Kidney (tissue), 14 donors: ENCODE data around the gene CYGB. TPM values are rescaled to one million over a fixed set of nuclear protein-coding genes. Genes with fewer than 3 reads are reported as not detected.

Experiments used
- DNase-seq, 5 donors: peaks; one replicate each; pipeline ENCODE4 v3.0.0-alpha.2; 2013 to 2020
- FAIRE-seq: peaks from 2 replicates; lab custom pipeline; 2012; peaks lifted over from hg19 to GRCh38; lab: Jason Lieb, UNC
- H3K27ac ChIP-seq, 2 donors: one replicate each; pipeline ENCODE4 v1.7.0; 2013; ENCODE audit warnings: low read depth in 2 of 2, low read length in 2 of 2, inconsistent platforms in 1 of 2
- H3K27me3 ChIP-seq: one replicate; pipeline ENCODE4 v1.7.1; 2013; ENCODE audit warnings: low read length, inconsistent platforms; ENCODE audit not compliant: control insufficient read depth, insufficient read depth
- H3K36me3 ChIP-seq, 3 donors: one replicate each; pipeline versions ENCODE4 v1.7.0 to v1.7.1; 2013; ENCODE audit warnings: low read length in 3 of 3, control low read depth in 1 of 3, inconsistent platforms in 1 of 3; ENCODE audit not compliant: insufficient read depth in 3 of 3, control insufficient read depth in 2 of 3
- H3K4me1 ChIP-seq, 3 donors: one replicate each; pipeline versions ENCODE4 v1.7.0 to v1.7.1; 2013; ENCODE audit warnings: low read length in 3 of 3, inconsistent platforms in 1 of 3, low read depth in 1 of 3; ENCODE audit not compliant: control insufficient read depth in 2 of 3, insufficient read depth in 2 of 3
- H3K4me3 ChIP-seq, 3 donors: one replicate each; pipeline versions ENCODE4 v1.7.0 to v1.8.1; 2013; ENCODE audit warnings: low read length in 3 of 3, control low read depth in 1 of 3, inconsistent platforms in 1 of 3
- H3K9ac ChIP-seq, 3 donors: one replicate each; pipeline versions ENCODE4 v1.7.0 to v1.7.1; 2013; ENCODE audit warnings: low read length in 3 of 3, control low read depth in 1 of 3, inconsistent platforms in 1 of 3
- H3K9me3 ChIP-seq, 3 donors: one replicate each; pipeline versions ENCODE4 v1.7.0 to v1.7.1; 2013; ENCODE audit warnings: low read length in 3 of 3, control low read depth in 1 of 3, inconsistent platforms in 1 of 3; ENCODE audit not compliant: control insufficient read depth in 2 of 3, insufficient read depth in 1 of 3
- intact Hi-C: fragments of 100-400 bp; cut with DNase I; formaldehyde crosslinking; loops from one replicate; pipeline ENCODE4 v1.11.1; 2022
- polyA plus RNA-seq: library from polyadenylated mRNA; stranded (reverse); fragments of 350-450 nt; fragmentation: Illumina TruSeq; extraction: RNeasy Lipid Tissue Mini Kit (QIAGEN cat#74804); gene quantifications from one replicate; pipeline ENCODE4 v1.2.3, GENCODE V29; 2014; ENCODE audit warnings: low read depth, low replicate concordance; ENCODE audit not compliant: insufficient read depth
- total RNA-seq: library from RNA; stranded (reverse); fragmentation: NEBNext Ultra II Directional; extraction: Animal tissue kit (Norgen Biotek cat#: 25700); gene quantifications from one replicate; pipeline ENCODE4 v1.2.1, GENCODE V29; 2021
- TF ChIP-seq, protein P1 (sequence below): IDR thresholded peaks from 3 replicates; pipeline ENCODE4 v1.5.1; 2012; ENCODE audit warnings: mild to moderate bottlenecking, moderate library complexity, borderline replicate concordance; ENCODE audit not compliant: insufficient read depth; ENCODE audit errors: extremely low read depth
- donor health status: control.
- donor health status: control.
- donor health status: control.
- donor health status: control.
- donor health status: control.
- donor health status: DM: yes; HTN: yes; CAD: no.
- donor health status: Normal renal cell carcinoma (clear cell type).

Gene CYGB
- total and polyA plus RNA-seq, 2 donors from 2014 or later = 6.7 to 12.6 TPM

DNA sequence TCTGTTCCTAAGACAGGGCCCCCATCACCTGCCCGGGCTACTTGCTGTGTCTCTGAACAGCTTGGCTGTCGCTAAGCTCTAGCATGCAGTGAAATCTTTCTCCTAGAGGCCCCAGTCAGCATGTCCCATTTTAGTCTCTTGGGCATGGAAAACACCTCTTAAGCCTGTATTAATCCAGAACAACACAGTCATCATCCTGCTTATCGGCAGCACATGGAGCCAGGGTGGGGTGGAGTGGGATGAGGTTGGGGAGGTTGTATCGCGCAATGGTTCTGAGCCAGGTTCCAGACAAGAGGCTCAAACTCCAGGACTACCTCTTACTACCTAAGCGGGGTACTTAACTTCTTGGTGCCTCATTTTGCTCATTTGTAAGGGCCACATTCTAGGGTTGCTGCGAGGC is 40.4 kb upstream of the CYGB start:
- no peak overlapping the region for H3K9ac ChIP-seq
- TF ChIP-seq, protein P1, sequence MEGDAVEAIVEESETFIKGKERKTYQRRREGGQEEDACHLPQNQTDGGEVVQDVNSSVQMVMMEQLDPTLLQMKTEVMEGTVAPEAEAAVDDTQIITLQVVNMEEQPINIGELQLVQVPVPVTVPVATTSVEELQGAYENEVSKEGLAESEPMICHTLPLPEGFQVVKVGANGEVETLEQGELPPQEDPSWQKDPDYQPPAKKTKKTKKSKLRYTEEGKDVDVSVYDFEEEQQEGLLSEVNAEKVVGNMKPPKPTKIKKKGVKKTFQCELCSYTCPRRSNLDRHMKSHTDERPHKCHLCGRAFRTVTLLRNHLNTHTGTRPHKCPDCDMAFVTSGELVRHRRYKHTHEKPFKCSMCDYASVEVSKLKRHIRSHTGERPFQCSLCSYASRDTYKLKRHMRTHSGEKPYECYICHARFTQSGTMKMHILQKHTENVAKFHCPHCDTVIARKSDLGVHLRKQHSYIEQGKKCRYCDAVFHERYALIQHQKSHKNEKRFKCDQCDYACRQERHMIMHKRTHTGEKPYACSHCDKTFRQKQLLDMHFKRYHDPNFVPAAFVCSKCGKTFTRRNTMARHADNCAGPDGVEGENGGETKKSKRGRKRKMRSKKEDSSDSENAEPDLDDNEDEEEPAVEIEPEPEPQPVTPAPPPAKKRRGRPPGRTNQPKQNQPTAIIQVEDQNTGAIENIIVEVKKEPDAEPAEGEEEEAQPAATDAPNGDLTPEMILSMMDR = no peak
- H3K27me3 ChIP-seq = no peaks in the 10 kb centered on the region
- H3K4me1 ChIP-seq = no peaks in the 10 kb centered on the region
- H3K27ac ChIP-seq = no peak overlapping the region
- no peak overlapping the region for H3K4me3 ChIP-seq
- FAIRE-seq (no peak), DNase-seq (no peak)
- intact Hi-C loops = no loop called here
- H3K9me3 ChIP-seq = no peaks in the 10 kb centered on the region
- no peaks in the 10 kb centered on the region for H3K36me3 ChIP-seq

DNA sequence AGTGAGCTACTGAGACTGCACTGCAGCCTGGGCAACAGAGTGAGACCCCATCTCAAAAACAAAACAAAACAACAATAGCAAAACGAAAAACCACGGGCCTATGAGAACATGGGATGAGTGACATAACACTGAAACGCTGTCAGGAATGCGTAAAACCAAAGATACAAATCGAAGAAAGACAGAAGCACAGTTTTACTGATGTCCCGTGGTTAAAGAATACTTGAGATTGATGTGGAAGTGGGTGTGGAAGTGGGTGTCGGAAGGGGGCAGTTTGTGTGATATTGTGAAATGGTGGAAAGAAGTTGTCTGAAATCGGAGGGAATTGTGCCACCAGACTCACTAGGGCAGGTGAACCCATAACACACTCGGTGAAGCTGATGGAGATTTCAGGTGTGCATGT is 38.7 kb upstream of the CYGB start:
- FAIRE-seq (no peak), DNase-seq (no peak)
- H3K27me3 ChIP-seq = no peaks in the 10 kb centered on the region
- H3K36me3 ChIP-seq = no peaks in the 10 kb centered on the region
- TF ChIP-seq, protein P1 = no peak
- intact Hi-C loops = no loop called here
- no peak overlapping the region for H3K27ac ChIP-seq
- no peaks in the 10 kb centered on the region for H3K4me1 ChIP-seq
- H3K4me3 ChIP-seq = no peak overlapping the region
- no peak overlapping the region for H3K9ac ChIP-seq
- H3K9me3 ChIP-seq = no peaks in the 10 kb centered on the region

DNA sequence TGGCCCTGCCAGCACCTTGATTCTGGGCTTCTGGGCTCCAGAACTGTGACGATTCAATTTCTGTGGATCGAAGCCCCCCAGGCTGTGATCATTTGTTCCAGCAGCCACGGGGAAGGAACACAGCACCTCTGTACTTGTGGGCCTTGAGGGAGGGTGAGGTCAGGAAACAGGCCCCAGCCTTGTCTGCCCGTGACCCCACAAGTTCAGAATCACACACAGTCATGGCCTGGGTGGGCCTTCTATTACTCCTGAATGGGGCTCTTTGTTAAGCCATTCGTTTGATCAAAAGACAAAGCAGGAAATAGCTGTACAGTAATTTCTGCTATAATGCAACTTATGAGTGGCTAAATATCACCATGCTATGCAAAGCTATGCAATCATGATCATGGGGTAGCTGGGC is 38.1 kb upstream of the CYGB start:
- TF ChIP-seq, protein P1 = no peak

DNA sequence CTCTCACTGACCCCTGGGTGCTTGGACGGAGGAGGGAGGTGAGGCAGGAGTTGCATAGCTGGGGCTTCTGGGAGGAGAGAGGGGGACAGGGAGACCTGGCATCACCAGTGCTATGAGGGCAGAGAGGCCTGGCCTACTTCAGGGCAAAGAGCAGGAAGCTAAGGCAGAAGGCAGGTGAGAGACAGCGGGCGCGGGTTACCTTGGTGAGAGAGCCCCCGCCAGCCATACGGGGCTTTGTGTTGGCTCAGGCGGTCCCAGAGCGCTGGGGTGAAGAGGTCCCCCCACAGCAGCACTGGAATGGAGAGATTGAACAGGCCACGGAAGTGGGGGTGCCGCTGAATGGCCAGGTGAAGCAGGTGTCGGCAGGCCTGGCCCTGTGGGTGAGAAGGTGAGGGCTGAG is 36.7 kb upstream of the CYGB start:
- DNase-seq (no peak), FAIRE-seq (no peak)
- H3K9ac ChIP-seq = no peak overlapping the region
- no peak overlapping the region for H3K27ac ChIP-seq
- no peaks in the 10 kb centered on the region for H3K9me3 ChIP-seq
- H3K4me3 ChIP-seq = no peak overlapping the region
- intact Hi-C loops = no loop called here
- H3K27me3 ChIP-seq = no peaks in the 10 kb centered on the region
- no peaks in the 10 kb centered on the region for H3K4me1 ChIP-seq
- no peaks in the 10 kb centered on the region for H3K36me3 ChIP-seq
- TF ChIP-seq, protein P1 = no peak

More for the DNA sequence above, 38.1 kb upstream of the CYGB start:
- intact Hi-C loops = no loop called here
- H3K9me3 ChIP-seq = no peaks in the 10 kb centered on the region
- H3K27ac ChIP-seq = no peak overlapping the region
- H3K4me1 ChIP-seq = no peaks in the 10 kb centered on the region
- FAIRE-seq (no peak), DNase-seq (peak in 1 of 5 donors; percentile 14)
- H3K27me3 ChIP-seq = no peaks in the 10 kb centered on the region
- H3K36me3 ChIP-seq = no peaks in the 10 kb centered on the region
- H3K4me3 ChIP-seq = no peak overlapping the region
- H3K9ac ChIP-seq = no peak overlapping the region
